ENCODE results near the gene TCTA.

TCTA gene

DNA sequence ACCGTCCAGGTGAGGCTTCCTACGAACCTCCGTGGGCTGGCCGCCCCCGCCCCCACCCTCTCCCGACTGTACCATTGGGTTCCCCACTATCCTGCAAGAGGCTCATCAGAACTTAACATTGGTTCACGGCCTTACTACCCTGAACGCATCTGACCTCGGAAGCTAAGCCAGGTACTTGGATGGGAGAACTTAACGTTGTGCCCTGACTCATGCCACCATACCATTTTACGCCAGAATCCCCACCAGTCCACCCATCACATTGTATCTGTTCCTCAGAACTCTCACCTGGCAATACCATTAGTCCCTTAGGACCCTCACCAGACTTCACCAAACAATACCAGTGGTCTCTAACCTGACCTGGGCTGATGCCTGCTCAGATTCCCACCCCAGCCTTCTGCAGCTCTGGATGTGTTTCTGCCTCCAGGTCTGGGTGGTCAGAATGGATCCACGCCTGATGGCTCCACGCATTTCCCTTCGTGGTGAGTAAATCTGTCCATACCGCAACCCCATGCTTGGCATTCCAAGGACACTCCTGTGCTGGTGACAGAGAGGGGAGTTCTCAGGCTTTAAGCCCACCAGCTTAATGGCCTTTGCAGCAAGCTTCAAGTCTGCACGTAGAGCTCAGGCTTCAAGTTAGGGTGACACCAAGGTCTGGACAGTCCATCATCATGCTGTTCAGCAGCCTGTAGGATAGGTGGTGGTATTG, 562 bp downstream of the TCTA start:
- TF ChIP-seq, protein P1, sequence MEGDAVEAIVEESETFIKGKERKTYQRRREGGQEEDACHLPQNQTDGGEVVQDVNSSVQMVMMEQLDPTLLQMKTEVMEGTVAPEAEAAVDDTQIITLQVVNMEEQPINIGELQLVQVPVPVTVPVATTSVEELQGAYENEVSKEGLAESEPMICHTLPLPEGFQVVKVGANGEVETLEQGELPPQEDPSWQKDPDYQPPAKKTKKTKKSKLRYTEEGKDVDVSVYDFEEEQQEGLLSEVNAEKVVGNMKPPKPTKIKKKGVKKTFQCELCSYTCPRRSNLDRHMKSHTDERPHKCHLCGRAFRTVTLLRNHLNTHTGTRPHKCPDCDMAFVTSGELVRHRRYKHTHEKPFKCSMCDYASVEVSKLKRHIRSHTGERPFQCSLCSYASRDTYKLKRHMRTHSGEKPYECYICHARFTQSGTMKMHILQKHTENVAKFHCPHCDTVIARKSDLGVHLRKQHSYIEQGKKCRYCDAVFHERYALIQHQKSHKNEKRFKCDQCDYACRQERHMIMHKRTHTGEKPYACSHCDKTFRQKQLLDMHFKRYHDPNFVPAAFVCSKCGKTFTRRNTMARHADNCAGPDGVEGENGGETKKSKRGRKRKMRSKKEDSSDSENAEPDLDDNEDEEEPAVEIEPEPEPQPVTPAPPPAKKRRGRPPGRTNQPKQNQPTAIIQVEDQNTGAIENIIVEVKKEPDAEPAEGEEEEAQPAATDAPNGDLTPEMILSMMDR (IDR thresholded peaks at IDR 0.05; ENCODE audit: extremely low read depth, missing control alignments) = no peak
- no peak for DNase-seq (ENCODE audit: low spot score)

DNA sequence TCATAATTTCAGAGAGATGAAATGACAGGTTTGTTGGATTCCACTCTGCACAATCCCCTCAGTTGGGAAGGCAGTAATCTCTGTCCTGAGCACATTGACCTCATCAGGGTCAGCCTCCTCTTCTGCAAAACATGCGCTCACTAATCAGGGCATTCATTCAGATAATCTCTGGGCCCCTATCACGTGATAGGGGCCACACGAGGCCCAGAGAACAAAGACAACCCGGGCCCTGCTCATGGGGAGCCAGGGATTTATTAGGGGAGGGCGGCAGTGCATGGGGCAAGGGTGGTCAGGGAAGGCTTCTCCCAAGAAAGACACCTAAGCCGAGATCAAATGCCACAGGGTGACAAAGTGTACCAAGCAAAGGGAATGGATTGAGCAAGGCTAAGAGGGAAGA, 1.1 kb downstream of the TCTA start:
- DNase-seq (ENCODE audit: low spot score) = no peak

DNA sequence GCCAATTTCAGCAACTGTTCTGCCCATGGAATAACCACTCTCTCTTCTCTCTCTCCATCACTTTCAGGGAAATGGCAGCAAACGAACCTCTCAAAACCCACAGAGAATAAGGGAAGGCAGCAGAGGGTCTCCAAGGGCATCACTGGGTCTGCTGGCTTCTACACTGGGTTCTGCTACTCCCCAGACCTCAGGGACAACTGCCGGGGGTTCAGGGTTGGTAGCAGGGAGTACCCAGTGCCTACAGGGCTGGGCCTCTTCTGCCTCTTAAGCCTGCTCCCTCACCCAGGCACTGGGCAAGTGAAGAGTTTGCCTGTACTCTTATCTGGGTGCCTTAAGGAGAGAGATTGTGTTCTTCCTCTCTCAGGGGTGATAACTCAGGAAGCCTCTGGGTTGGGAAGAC, 2.5 kb downstream of the TCTA start:
- TF ChIP-seq, protein P1 (IDR thresholded peaks at IDR 0.05; ENCODE audit: extremely low read depth, missing control alignments) = no peak
- DNase-seq (ENCODE audit: low spot score) = no peak

More for the DNA sequence above, 1.1 kb downstream of the TCTA start:
- TF ChIP-seq, protein P1 (IDR thresholded peaks at IDR 0.05; ENCODE audit: extremely low read depth, missing control alignments) = no peak

DNA sequence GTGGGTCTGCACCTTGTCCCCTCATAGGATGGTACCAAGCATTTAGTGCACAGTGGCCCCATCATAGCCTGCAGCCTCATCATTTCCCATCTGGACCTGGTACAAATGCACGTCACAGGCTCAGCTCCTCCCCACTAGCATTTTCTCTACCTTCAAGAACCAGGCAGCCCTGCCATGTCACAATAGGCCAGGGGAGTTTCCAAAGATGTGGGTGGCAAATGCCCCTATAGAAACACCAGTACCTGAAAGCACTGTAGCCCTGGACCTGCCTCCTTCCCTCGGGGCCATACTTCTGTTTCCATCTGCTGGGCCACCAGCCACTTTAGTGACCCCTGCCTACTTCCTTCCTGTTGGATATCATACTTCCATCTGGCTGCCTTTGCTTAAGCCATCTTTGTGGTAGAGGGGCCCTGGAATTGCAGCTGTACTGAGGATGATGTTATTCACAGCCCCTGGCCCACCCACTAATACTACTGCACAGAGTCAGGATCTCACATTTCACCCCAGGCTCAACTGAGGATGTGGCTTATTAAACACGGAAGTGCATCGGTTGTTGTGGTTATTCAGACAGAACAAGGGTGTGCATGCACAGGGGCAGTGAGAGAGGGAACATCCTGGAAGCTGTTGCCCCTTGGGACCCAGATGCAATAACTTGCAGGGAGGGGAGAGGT, 3.8 kb downstream of the TCTA start:
- TF ChIP-seq, protein P1 (IDR thresholded peaks at IDR 0.05; ENCODE audit: extremely low read depth, missing control alignments) = no peak
- DNase-seq (ENCODE audit: low spot score) = peak; percentile 45

DNA sequence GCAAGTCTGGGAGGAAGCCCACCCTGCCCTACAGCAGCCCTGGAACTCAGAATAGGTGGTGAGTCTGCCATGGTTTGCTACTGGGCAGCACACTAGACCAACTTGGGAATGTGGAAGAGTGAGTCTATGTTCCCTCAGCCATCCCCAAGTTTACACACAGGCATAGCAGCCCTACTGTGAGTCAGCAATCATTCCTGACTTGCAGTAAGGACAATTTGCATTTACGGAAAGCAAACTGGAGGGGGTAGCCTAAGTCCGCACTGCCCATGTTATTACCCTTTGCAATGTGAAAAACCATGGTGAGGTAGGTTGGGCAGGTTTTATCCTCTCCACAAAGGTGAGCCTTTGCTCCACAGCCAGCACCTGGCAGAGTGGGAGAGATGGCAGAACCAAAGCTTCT, 4.6 kb downstream of the TCTA start:
- no peak for DNase-seq (ENCODE audit: low spot score)
- TF ChIP-seq, protein P1 (IDR thresholded peaks at IDR 0.05; ENCODE audit: extremely low read depth, missing control alignments) = no peak

DNA sequence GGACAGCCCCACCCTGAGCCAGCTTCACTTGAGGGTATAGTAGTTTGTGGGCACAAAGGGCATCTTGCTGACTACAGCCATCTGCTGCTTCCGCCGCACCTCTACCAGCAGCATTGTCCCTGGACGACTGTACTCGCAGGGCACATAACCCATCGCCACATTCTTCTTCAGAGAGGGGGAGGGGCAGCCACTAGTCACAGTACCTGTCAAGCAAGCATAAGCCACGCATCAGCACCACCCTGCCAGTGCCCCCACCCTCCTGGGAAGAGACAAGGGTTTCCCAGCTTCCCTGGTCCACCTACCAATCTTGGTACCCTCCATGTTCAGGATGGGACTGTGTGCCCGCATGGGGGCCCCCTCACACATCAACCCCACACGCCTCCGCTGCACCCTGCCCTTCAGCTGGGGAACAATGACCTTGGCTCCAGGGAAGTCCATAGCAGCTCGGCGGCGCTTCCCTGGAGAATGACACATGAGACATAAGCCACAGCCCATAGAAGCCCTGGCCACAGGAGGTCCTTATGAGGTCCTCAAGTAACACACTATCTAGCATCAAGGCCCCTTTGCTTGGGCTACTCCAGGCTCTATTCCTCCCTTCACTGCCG, 5.4 kb downstream of the TCTA start:
- DNase-seq (ENCODE audit: low spot score) = no peak
- TF ChIP-seq, protein P1 (IDR thresholded peaks at IDR 0.05; ENCODE audit: extremely low read depth, missing control alignments) = no peak

DNA sequence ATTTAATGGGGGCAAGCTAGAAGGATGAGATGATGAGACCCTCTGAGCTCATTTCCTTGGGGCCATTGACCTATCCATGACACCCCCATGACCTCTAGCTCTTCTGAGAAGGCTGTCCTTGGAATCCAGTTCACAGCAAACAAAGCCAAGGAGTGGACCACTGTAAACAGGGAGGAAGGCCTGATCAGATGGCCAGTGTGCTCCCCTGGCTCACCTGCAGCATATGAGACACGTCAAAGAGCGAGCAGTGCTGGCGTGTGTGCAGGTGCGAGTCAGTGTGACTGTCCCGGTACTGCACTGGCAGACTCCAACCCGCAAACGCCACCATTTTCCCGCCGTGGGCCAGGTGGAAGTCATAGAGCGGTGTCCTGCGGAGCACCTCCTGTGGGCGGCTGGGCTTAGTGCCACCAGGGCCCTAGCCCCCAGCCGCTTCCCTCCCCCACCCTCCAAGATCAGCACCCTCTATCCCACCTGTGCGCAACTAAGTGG, 9.7 kb downstream of the TCTA start:
- DNase-seq (ENCODE audit: low spot score) = no peak
- TF ChIP-seq, protein P1 (IDR thresholded peaks at IDR 0.05; ENCODE audit: extremely low read depth, missing control alignments) = no peak
